Tibial artery (tissue), 4 donors: ENCODE measurements around the gene CCAR1.

Source experiments
- DNase-seq, 2 donors: peaks; one replicate each; pipeline ENCODE4 v3.0.0-alpha.2; 2019
- H3K27ac ChIP-seq, 2 donors: fragments of 200-600 bp; sonication (generic) in 1 of 2; 1 replicate in 1 of 2; 2 replicates in 1 of 2; pipeline ENCODE4 v1.5.1; 2018 to 2019; ENCODE audit warnings: mild to moderate bottlenecking in 1 of 2
- H3K27me3 ChIP-seq, 2 donors: fragments of 200-600 bp; sonication (generic) in 1 of 2; one replicate each; pipeline versions ENCODE4 v1.5.1 to v1.6.0; 2016 to 2019
- H3K36me3 ChIP-seq, 3 donors: fragments of 200-600 bp; sonication (generic) in 2 of 3; one replicate each; pipeline ENCODE4 v1.5.1; 2016 to 2019; ENCODE audit warnings: mild to moderate bottlenecking in 2 of 3
- H3K4me1 ChIP-seq, 4 donors: fragments of 200-600 bp; sonication (generic) in 2 of 4; 1 replicate in 3 of 4; 2 replicates in 1 of 4; pipeline ENCODE4 v1.5.1; 2016 to 2019
- H3K4me3 ChIP-seq, 2 donors: fragments of 200-600 bp; sonication (generic) in 1 of 2; 1 replicate in 1 of 2; 2 replicates in 1 of 2; pipeline ENCODE4 v1.5.1; 2018 to 2019; ENCODE audit warnings: mild to moderate bottlenecking in 2 of 2
- H3K9me3 ChIP-seq, 3 donors: fragments of 200-600 bp; sonication (generic) in 1 of 3; one replicate each; pipeline ENCODE4 v1.5.1; 2016 to 2019
- CTCF ChIP-seq, 2 experiments: fragments of 200-600 bp in 1 of 2; fragments of 450-650 bp in 1 of 2; IDR thresholded peaks; one replicate each; pipeline ENCODE4 v1.5.1; 2017 to 2019; ENCODE audit warnings: antibody characterized with exemption in 2 of 2, mild to moderate bottlenecking in 1 of 2, moderate library complexity in 1 of 2
- intact Hi-C: fragments of 100-400 bp; cut with DNase I; formaldehyde crosslinking; loops from one replicate; pipeline ENCODE4 v1.15.0; 2023; ENCODE audit warnings: low total_unique reads

CCAR1 gene

GRCh38 chr10:68781613-68782574 lies 60.9 kb downstream of the CCAR1 start:
- intact Hi-C loops, result no loop called here
- no peak for TF ChIP-seq CTCF (IDR thresholded peaks at IDR 0.05)
- peaks cover 75 to 97% (median 83%) of the 10 kb centered on the region in 3 donors for H3K36me3 ChIP-seq

GRCh38 chr10:68784476-68784875 lies 63.4 kb downstream of the CCAR1 start:
- Histone ChIP-seq H3K27me3 (no peaks in the 10 kb centered on the region), H3K4me1 (no peaks in the 10 kb centered on the region), H3K9me3 (no peaks in the 10 kb centered on the region), H3K36me3 (peaks cover 76 to 97% (median 85%) of the 10 kb centered on the region in 3 donors), H3K4me3 (no peak overlapping the region), H3K27ac (no peak overlapping the region)
- no peak for TF ChIP-seq CTCF (IDR thresholded peaks at IDR 0.05)
- intact Hi-C loops, result no loop called here
- DNase-seq, result no peak

More at GRCh38 chr10:68781613-68782574, 60.9 kb downstream of the CCAR1 start:
- Histone ChIP-seq H3K27ac (no peak overlapping the region), H3K27me3 (no peaks in the 10 kb centered on the region), H3K4me3 (no peak overlapping the region), H3K4me1 (no peaks in the 10 kb centered on the region), H3K9me3 (no peaks in the 10 kb centered on the region)
- DNase-seq, result no peak

DNA sequence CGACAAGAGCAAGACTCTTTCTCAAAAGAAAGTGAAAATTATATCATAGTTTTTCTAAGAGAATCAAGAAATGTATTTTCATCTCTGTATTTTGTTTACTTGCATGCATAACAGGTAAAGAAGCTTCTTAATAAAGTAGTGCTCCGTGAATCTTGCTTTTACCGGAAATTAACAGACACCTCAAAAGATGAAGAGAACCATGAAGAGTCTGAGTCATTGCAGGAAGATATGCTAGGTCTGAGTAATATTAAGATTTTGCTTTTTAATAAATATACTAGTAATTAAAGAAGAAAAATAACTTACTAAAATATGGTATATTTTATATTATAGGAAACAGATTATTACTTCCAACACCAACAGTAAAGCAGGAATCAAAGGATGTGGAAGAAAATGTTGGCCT lies 66.8 kb downstream of the CCAR1 start:
- intact Hi-C loops, result no loop called here
- Histone ChIP-seq H3K9me3 (no peaks in the 10 kb centered on the region), H3K27me3 (no peaks in the 10 kb centered on the region), H3K27ac (no peak overlapping the region), H3K4me1 (no peaks in the 10 kb centered on the region), H3K36me3 (peaks cover 79 to 100% (median 86%) of the 10 kb centered on the region in 3 donors), H3K4me3 (no peak overlapping the region)
- DNase-seq, result no peak
- no peak for TF ChIP-seq CTCF (IDR thresholded peaks at IDR 0.05)

- Histone ChIP-seq H3K4me3 (no peak overlapping the region), H3K27ac (no peak overlapping the region), H3K36me3 (peaks cover 76 to 98% (median 78%) of the 10 kb centered on the region in 3 donors), H3K9me3 (no peaks in the 10 kb centered on the region), H3K4me1 (no peaks in the 10 kb centered on the region), H3K27me3 (no peaks in the 10 kb centered on the region)
- intact Hi-C loops, result loop anchor here (10.0 kb wide), 1 partner anchor 104 kb away; no protein-coding TSS in a partner anchor
- TF ChIP-seq CTCF (IDR thresholded peaks at IDR 0.05), result no peak
- no peak for DNase-seq
Observed at GRCh38 chr10:68790476-68790875, 69.4 kb downstream of the CCAR1 start.

GRCh38 chr10:68792115-68792514 lies 71.1 kb downstream of the CCAR1 start:
- Histone ChIP-seq H3K36me3 (peaks cover 63 to 98% (median 72%) of the 10 kb centered on the region in 3 donors), H3K4me3 (no peak overlapping the region), H3K9me3 (no peaks in the 10 kb centered on the region), H3K27ac (no peak overlapping the region), H3K4me1 (no peaks in the 10 kb centered on the region), H3K27me3 (no peaks in the 10 kb centered on the region)
- intact Hi-C loops, result loop anchor here (10.0 kb wide), 1 partner anchor 103 kb away; no protein-coding TSS in a partner anchor
- no peak for TF ChIP-seq CTCF (IDR thresholded peaks at IDR 0.05)
- no peak for DNase-seq
